Measurements from ENCODE around the gene MBD3.

DNA sequence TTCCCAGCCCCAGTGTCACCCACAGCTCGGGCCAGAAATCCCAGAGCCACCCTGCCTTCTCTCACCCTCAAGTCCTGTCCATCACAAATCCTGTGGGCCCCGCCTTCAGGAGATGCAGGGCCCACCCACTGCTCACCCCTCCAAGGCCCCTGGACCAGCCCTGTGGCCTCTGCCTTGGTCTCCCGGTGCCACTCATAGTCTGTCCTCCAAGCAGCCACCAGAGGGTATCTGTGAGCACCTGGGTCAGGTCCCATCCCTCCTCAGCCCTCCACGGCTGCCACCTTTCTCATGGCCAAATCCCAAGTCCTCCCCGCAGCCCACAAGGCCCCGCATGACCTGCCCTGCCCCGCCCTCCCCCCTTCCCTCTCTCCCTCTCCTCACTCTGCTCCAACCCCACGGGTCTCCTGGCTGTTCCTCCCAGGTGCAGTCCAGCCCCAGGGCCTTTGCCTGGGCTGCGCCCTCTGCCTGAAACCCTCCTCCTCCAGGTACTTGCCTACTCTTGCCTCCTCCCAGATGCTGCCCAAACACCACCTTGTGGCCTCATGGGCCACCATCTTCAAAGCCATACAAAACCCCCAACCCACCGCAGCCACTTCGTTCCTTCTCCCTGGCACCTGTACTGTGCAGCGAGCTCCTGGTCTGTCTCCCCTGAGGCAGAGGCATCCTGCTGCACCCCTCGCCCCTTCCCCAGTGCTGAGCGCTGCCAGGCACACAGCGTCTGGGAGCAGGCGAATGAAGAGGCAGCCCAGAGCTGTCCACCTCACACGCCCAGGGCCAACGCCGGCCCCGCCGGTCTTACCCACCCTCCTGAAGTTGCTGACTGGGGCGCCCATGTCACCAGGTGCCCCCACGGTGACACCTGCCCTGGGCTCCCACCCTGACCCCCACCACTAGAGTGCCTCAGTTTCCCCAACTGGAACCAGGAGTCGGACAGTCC is 25.8 kb upstream of the MBD3 start:
- TF ChIP-seq, protein P1, sequence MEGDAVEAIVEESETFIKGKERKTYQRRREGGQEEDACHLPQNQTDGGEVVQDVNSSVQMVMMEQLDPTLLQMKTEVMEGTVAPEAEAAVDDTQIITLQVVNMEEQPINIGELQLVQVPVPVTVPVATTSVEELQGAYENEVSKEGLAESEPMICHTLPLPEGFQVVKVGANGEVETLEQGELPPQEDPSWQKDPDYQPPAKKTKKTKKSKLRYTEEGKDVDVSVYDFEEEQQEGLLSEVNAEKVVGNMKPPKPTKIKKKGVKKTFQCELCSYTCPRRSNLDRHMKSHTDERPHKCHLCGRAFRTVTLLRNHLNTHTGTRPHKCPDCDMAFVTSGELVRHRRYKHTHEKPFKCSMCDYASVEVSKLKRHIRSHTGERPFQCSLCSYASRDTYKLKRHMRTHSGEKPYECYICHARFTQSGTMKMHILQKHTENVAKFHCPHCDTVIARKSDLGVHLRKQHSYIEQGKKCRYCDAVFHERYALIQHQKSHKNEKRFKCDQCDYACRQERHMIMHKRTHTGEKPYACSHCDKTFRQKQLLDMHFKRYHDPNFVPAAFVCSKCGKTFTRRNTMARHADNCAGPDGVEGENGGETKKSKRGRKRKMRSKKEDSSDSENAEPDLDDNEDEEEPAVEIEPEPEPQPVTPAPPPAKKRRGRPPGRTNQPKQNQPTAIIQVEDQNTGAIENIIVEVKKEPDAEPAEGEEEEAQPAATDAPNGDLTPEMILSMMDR (IDR thresholded peaks at IDR 0.05; ENCODE audit: insufficient read depth, low read depth, low read length): no peak
- TF ChIP-seq EZH2 (IDR thresholded peaks at IDR 0.05; ENCODE audit: insufficient read depth, low read length): no peak

Data from astrocyte (in vitro differentiated cells and primary cell).